ENCODE results near the gene POLRMT. TPM values are rescaled to one million over a fixed set of nuclear protein-coding genes. Genes with fewer than 3 reads are reported as not detected.

The POLRMT gene
- total RNA-seq, 1 donor from 2014 or later = 54.5 TPM

DNA sequence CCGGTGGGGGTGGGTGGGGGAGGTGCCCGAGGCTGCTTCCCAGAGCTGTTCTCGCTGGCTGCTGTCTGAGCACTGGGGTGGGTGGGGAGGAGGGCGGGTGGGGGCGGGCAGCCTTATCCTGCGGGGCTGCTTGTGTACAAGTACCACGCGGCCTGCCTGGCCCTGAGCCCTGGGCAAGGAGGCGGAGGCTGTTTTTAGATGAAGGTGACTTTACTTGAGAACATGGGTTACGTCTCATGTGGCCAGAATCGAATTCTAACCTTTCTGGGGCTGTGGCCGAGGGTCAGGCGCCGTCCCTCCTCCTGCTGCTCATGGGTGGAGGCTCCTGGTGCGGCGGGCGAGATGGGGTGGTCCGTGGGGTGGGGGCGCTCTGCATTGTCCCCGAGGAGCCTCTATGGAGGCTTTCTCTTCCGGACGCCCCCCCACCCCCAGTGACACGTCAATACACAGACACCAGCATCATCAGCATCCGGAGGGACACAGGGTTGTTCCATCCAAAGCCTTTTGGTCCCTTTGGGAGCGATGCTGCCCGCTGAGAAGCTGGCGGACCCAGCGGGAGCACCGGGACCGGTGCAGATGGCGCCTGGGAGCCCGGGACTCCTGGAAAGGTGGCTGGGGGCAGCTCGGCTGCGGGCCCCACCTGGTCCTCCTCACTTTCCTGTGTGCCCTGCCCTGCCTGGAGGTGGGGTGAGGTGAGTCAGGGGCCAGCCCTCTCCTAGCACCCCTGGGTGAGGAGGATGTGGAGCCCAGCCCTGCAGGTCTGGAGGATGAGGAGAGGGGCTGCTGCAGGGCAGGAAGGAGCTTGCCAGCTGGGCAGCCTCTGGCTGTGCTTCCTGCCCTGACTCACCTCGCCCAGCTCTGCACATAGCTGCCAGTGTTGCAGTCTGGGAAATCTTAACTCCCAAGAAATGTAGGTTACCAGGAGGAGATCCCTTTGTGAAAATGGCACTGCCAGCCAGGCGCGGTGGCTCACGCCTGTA, 57.5 kb downstream of the POLRMT start:
- intact Hi-C loops (cut with DNase I) = no loop called here
- DNase-seq = peak; percentile 88
- ATAC-seq (ENCODE audit: poor library complexity) = peak; percentile 50

DNA sequence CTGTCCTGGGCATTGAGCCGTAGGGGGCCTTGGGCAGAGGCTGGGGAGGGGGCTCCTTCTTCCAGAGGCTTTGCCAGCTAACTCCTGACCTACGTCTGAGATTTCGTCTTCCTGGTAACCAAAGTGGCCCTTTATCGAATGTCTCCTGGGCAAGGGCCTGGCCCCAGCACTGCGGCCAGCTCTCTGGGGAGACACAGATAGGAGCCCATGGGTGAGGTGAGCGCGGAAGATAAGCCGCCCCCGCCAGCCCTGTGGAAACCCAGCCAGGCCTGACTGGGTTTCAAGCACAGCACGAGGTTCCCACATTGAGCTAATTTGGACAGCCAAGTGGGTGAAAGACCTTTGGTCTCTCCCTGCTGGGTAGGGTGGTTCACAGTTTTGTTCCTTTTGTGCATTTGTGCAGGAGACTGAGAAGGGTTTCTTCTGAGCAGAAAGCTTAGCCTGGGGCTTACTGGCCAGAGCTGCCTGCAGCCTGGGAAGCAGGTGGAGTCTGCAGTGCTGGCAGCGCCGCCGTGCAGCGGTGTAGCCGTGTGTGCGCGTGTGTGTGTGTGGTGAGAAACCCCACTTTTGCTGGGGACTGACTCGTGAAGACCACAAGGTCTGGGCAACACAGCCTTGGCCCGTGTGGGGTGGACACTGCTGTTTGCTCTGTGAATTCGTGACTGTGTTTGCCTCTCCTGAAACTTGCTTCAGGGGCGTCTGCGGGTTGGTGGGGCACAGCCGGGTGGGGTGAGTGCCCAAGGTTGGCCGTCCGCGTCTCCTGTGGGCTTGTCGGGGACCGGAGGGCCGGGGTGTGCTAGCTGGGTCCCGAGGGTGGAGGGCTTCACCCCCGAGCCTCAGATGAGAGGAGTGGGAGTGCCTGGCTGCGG, 58.4 kb downstream of the POLRMT start:
- DNase-seq = peak; percentile 79
- intact Hi-C loops (cut with DNase I) = no loop called here
- ATAC-seq (ENCODE audit: poor library complexity) = peak; percentile 51

DNA sequence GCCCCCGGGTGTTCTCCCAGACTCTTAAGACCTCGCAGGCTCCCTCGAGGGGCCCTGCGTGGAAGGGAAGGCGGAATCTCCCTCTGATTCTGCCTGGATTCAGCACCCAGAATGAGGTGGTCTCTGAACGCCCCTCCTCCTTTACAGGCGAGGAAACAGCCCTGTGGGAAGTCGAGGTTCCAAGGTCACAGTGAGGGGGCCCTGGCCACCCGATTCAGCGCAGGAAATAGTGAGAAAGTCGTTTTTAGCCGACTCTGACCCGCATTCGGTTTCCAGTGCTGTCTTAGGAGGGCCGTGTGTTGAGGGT, 59.9 kb downstream of the POLRMT start:
- intact Hi-C loops (cut with DNase I) = no loop called here
- ATAC-seq (ENCODE audit: poor library complexity) = no peak

DNA sequence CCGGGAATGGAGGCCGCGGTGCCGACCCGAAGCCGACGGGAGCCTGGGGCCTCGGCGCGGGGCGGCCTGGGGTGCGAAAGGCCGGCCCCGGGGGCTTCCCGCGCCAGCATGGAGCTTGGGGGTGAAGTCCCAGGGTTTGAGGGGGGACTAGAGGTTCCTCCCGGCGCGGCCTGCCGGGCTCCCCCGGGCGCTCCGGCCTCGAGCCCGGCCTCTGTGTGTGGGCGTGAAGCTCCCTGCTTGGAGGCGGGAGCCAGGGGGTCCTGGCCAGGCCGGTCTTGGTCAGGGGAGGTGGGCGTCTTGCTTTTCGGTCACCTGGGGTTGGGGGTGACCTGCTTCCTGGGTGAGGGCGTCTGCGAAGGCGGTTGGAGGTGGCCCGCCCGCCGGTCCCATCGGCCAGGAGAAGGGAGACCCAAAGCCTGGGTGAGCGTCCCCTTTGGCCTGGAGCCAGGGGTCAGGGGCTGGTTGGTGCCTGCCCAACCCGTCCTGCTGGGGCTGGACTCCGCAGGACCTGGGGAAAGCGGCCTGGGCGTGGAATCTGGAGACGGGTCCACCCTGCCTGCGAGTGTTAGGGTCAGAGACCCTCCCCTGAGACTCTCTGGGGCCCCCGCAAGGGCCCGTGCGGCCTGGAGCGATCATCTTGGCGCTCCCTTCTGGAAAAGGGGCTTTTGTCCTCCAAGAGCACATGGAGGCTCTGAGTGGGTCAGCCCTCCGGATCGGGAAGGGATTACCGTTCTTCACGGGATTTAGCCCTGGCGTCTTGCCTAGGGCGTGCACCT, 60.4 kb downstream of the POLRMT start:
- ATAC-seq (ENCODE audit: poor library complexity) = no peak
- peak; percentile 62 for DNase-seq
- intact Hi-C loops (cut with DNase I) = no loop called here

More for the DNA sequence above, 59.9 kb downstream of the POLRMT start:
- no peak for DNase-seq

DNA sequence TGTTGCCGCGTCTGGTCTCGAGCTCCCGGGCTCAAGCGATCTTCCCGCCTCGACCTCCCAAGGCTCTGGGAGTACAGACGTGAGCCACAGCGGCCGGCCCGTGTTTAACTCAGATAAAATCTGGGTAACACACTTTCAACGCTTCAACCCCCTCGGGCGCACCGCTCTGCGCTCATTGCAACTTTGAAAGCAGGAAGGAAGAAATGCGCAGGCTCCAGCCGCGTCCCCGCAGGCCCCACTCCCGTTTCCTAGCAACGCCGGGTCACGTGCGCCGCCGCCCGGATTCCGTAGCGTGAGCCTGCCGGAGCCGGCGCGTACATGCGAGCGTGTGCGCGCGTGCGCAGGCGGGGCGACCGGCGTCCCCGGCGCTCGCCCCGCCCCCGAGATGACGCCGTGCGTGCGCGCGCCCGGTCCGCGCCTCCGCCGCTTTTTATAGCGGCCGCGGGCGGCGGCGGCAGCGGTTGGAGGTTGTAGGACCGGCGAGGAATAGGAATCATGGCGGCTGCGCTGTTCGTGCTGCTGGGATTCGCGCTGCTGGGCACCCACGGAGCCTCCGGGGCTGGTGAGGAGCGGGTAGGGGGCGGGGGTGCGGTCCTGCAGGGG, 61.1 kb downstream of the POLRMT start, which contains the start of gene BSG:
TSS of gene BSG (plus strand) at position 457 of the 603 bp plus-strand sequence. CDS start at position 496, 39 bp downstream.
- ATAC-seq (ENCODE audit: poor library complexity) (peak; percentile 78), DNase-seq (peak; percentile 99)
- intact Hi-C loops (cut with DNase I) = no loop called here

DNA sequence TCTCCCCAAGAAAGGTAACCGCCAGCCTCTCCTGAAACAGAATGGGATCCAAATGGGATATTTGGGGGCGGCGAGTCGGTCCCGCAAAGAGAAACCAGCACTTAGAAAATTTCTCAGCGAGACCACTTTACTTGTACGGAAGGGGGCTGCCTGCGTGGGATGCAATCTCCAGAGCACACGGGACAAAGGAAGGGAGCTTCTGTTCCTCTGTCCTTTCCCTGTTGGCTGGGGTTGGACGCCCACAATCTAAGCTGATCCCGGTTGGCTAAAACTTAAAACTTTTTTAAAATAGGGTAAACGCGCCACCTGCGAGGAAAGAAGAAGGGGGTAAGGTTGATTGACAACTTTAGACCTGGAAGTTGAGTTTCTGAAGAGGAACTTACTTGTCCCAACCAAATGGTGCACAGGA, 61.8 kb downstream of the POLRMT start:
- intact Hi-C loops (cut with DNase I) = no loop called here
- DNase-seq (no peak), ATAC-seq (ENCODE audit: poor library complexity) (no peak)

DNA sequence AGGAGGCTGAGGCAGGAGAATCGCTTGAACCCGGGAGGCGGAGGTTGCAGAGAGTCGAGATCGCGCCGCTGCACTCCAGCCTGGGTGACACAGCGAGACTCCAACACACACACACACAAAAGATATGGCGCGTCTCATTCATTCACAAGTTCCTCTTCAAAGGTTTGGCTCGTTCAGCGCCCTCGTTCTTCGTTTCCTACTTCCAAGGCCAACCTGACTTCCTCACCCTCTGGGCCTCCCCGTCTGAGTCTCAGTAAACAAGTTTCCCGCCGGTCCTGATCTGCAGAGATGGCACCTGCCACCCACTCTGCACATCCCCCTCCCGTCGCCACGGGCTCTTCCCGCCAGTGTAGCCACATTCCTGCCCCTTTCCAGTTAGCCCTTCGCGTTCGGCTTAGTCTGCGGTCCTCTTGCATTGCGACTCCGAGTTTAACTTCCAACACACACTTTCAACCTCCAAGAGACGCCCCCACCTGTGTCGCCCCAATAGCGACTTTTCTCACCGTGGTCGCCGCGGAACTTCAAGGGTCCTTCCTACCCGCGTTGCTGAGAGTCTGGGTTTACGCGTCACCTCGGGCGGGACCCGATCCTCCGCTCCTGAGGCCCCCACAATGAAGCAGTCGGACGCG, 62.3 kb downstream of the POLRMT start:
- intact Hi-C loops (cut with DNase I) = no loop called here
- ATAC-seq (ENCODE audit: poor library complexity) (no peak), DNase-seq (peak; percentile 50)

DNA sequence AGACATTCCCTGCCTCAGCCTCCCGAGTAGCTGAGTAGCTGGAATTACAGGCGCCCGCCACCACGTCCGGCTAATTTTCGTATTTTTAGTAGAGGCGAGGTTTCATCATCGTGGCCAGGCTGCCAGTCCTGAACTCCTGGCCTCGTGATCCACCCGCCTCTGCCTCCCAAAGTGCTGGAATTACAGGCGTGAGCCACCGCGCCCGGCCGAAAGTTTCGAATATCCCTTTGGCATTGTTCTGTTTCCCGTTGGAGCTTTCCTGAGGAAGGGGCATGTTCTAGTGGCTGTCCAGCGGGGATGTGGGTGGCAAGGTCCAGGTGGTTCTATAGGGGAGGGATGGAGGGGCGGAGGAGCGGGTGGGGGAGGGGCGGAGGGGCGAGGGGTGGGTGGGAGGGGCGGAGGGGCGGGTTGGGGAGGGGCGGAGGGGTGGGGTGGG, 63.1 kb downstream of the POLRMT start:
- DNase-seq (peak; percentile 39), ATAC-seq (ENCODE audit: poor library complexity) (no peak)
- intact Hi-C loops (cut with DNase I) = no loop called here

DNA sequence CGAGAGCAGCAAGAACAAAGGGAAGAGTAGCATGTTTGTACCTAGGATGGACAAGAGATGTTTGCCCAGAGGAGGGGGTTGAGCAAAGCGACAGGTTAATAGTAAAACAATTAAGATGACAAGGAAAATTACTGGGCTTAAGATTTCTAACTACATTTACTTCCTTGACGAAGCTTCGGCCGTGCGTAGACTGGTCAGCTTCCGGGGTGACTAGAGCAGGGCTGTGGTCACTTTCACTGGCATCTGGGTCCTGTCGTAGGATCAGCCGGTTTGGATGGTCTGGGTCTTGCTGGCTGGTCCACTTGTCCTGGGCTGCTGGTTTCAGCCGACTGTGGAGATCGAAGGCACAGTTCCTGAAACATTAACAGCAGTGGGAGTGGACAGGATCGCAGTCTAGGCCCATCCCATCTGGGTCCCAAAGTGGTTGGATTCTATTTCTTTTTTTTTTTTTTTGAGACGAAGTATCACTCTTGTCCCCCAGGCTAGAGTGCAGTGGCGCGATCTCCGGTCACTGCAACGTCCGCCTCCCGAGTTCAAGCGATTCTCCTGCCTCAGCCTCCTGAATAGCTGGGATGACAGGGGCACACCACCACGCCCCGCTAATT, 65.9 kb downstream of the POLRMT start:
- intact Hi-C loops (cut with DNase I) = no loop called here
- DNase-seq (no peak), ATAC-seq (ENCODE audit: poor library complexity) (no peak)

Other genes with a start within 250 kb of the POLRMT start
- gene C2CD4C, start 224.4 kb downstream of the POLRMT start, total RNA-seq = 1.7 TPM
- gene SHC2, start 172.5 kb downstream of the POLRMT start, total RNA-seq = 8.8 TPM
- gene MADCAM1, start 137.1 kb downstream of the POLRMT start, total RNA-seq = 0.24 TPM
- gene TPGS1, start 126.0 kb downstream of the POLRMT start, total RNA-seq = 10.8 TPM
- 86.3 TPM for gene CDC34, start 101.8 kb downstream of the POLRMT start, total RNA-seq
- gene GZMM, start 89.5 kb downstream of the POLRMT start, total RNA-seq = 0.32 TPM
- 1,928 TPM for gene BSG, start 60.9 kb downstream of the POLRMT start, total RNA-seq
- gene HCN2, start 43.7 kb downstream of the POLRMT start, total RNA-seq = 4.1 TPM
- gene FGF22, start 6.3 kb upstream of the POLRMT start, total RNA-seq = not detected
- 21.2 TPM for gene RNF126, start 29.7 kb upstream of the POLRMT start, total RNA-seq
- 27.4 TPM for gene FSTL3, start 42.9 kb upstream of the POLRMT start, total RNA-seq
- gene PRSS57, start 61.9 kb upstream of the POLRMT start, total RNA-seq = not detected
- 32.9 TPM for gene PALM, start 75.4 kb upstream of the POLRMT start, total RNA-seq
- not detected for gene MISP, start 117.6 kb upstream of the POLRMT start, total RNA-seq
- 56.0 TPM for gene PTBP1, start 163.9 kb upstream of the POLRMT start, total RNA-seq
- not detected for gene PLPPR3, start 188.4 kb upstream of the POLRMT start, total RNA-seq
- gene AZU1, start 194.3 kb upstream of the POLRMT start, total RNA-seq = not detected
- not detected for gene PRTN3, start 207.5 kb upstream of the POLRMT start, total RNA-seq
- gene ELANE, start 218.8 kb upstream of the POLRMT start, total RNA-seq = 1.3 TPM
- gene CFD, start 226.1 kb upstream of the POLRMT start, total RNA-seq = 477 TPM